Measurements from ENCODE around the gene TPRG1. TPM values are rescaled to one million over a fixed set of nuclear protein-coding genes. Genes with fewer than 3 reads are reported as not detected.

Gene TPRG1
- total RNA-seq, 1 donor from 2014 or later, result 29.7 TPM

- no peak overlapping the region for H3K4me3 Mint-ChIP-seq
Observed at GRCh38 chr3:189225431-189225830, 53.7 kb downstream of the TPRG1 start.

GRCh38 chr3:189227249-189227648 lies 55.5 kb downstream of the TPRG1 start:
- H3K4me1 Mint-ChIP-seq, result peaks cover 2% of the 10 kb centered on the region
- no peaks in the 10 kb centered on the region for H3K9me3 Mint-ChIP-seq
- no peaks in the 10 kb centered on the region for H3K36me3 Mint-ChIP-seq (ENCODE audit: low read depth)
- H3K4me3 Mint-ChIP-seq, result no peak overlapping the region
- H3K27ac Mint-ChIP-seq, result no peak overlapping the region
- intact Hi-C loops (cut with micrococcal nuclease), result no loop called here
- H3K27me3 Mint-ChIP-seq, result peaks cover 20% of the 10 kb centered on the region
- no peak for DNase-seq

More at GRCh38 chr3:189225431-189225830, 53.7 kb downstream of the TPRG1 start:
- Mint-ChIP-seq H3K4me1 (peaks cover 2% of the 10 kb centered on the region), H3K27me3 (peaks cover 15% of the 10 kb centered on the region), H3K9me3 (no peaks in the 10 kb centered on the region), H3K27ac (no peak overlapping the region), H3K36me3 (ENCODE audit: low read depth) (no peaks in the 10 kb centered on the region)
- no peak for DNase-seq
- intact Hi-C loops (cut with micrococcal nuclease), result no loop called here

GRCh38 chr3:189229196-189229828 lies 57.5 kb downstream of the TPRG1 start:
- H3K9me3 Mint-ChIP-seq, result no peaks in the 10 kb centered on the region
- peaks cover 2% of the 10 kb centered on the region for H3K4me1 Mint-ChIP-seq
- no peak overlapping the region for H3K4me3 Mint-ChIP-seq

GRCh38 chr3:189232790-189233189 lies 61.0 kb downstream of the TPRG1 start:
- Mint-ChIP-seq H3K4me1 (peaks cover 13% of the 10 kb centered on the region), H3K27me3 (peaks cover 13% of the 10 kb centered on the region), H3K9me3 (peaks cover 3% of the 10 kb centered on the region), H3K27ac (no peak overlapping the region), H3K36me3 (ENCODE audit: low read depth) (no peaks in the 10 kb centered on the region), H3K4me3 (no peak overlapping the region)
- no peak for DNase-seq
- intact Hi-C loops (cut with micrococcal nuclease), result no loop called here

More at GRCh38 chr3:189229196-189229828, 57.5 kb downstream of the TPRG1 start:
- Mint-ChIP-seq H3K27me3 (peaks cover 18% of the 10 kb centered on the region), H3K27ac (no peak overlapping the region), H3K36me3 (ENCODE audit: low read depth) (no peaks in the 10 kb centered on the region)
- no peak for DNase-seq
- intact Hi-C loops (cut with micrococcal nuclease), result no loop called here

- H3K9me3 Mint-ChIP-seq, result peaks cover 3% of the 10 kb centered on the region
- no peak overlapping the region for H3K27ac Mint-ChIP-seq
- H3K27me3 Mint-ChIP-seq, result peaks cover 13% of the 10 kb centered on the region
- no peak for DNase-seq
- H3K36me3 Mint-ChIP-seq (ENCODE audit: low read depth), result no peaks in the 10 kb centered on the region
- peaks cover 13% of the 10 kb centered on the region for H3K4me1 Mint-ChIP-seq
- no peak overlapping the region for H3K4me3 Mint-ChIP-seq
- intact Hi-C loops (cut with micrococcal nuclease), result no loop called here
Observed at GRCh38 chr3:189233225-189233858, 61.6 kb downstream of the TPRG1 start.

- intact Hi-C loops (cut with micrococcal nuclease), result loop anchor here (5.0 kb wide), 2 partner anchors 103 to 337 kb away; no protein-coding TSS in a partner anchor
- Mint-ChIP-seq H3K27ac (no peak overlapping the region), H3K36me3 (ENCODE audit: low read depth) (no peaks in the 10 kb centered on the region), H3K4me1 (peaks cover 10% of the 10 kb centered on the region), H3K4me3 (no peak overlapping the region), H3K27me3 (peaks cover 6% of the 10 kb centered on the region), H3K9me3 (peaks cover 9% of the 10 kb centered on the region)
- DNase-seq, result no peak
Observed at GRCh38 chr3:189235214-189235613, 63.4 kb downstream of the TPRG1 start.

GRCh38 chr3:189236352-189236751 lies 64.6 kb downstream of the TPRG1 start:
- intact Hi-C loops (cut with micrococcal nuclease), result loop anchor here (1.0 to 5.0 kb wide), 3 partner anchors 88 to 336 kb away; no protein-coding TSS in a partner anchor
- Mint-ChIP-seq H3K4me3 (no peak overlapping the region), H3K4me1 (peaks cover 10% of the 10 kb centered on the region), H3K9me3 (peaks cover 10% of the 10 kb centered on the region), H3K27ac (peak overlapping the region; percentile 5), H3K36me3 (ENCODE audit: low read depth) (no peaks in the 10 kb centered on the region), H3K27me3 (no peaks in the 10 kb centered on the region)
- DNase-seq, result no peak

GRCh38 chr3:189237526-189237925 lies 65.8 kb downstream of the TPRG1 start:
- H3K27me3 Mint-ChIP-seq, result no peaks in the 10 kb centered on the region
- H3K27ac Mint-ChIP-seq, result no peak overlapping the region
- no peak overlapping the region for H3K4me3 Mint-ChIP-seq
- H3K4me1 Mint-ChIP-seq, result peaks cover 10% of the 10 kb centered on the region
- H3K36me3 Mint-ChIP-seq (ENCODE audit: low read depth), result no peaks in the 10 kb centered on the region
- H3K9me3 Mint-ChIP-seq, result peaks cover 14% of the 10 kb centered on the region
- intact Hi-C loops (cut with micrococcal nuclease), result loop anchor here (5.0 kb wide), 2 partner anchors 105 to 335 kb away; no protein-coding TSS in a partner anchor
- DNase-seq, result peak; percentile 34

GRCh38 chr3:189238071-189238470 lies 66.3 kb downstream of the TPRG1 start:
- H3K4me1 Mint-ChIP-seq, result peaks cover 10% of the 10 kb centered on the region
- DNase-seq, result peak; percentile 10
- peaks cover 16% of the 10 kb centered on the region for H3K9me3 Mint-ChIP-seq
- no peaks in the 10 kb centered on the region for H3K27me3 Mint-ChIP-seq
- H3K4me3 Mint-ChIP-seq, result no peak overlapping the region
- H3K27ac Mint-ChIP-seq, result no peak overlapping the region
- no peaks in the 10 kb centered on the region for H3K36me3 Mint-ChIP-seq (ENCODE audit: low read depth)
- intact Hi-C loops (cut with micrococcal nuclease), result loop anchor here (5.0 kb wide), 2 partner anchors 106 to 334 kb away; no protein-coding TSS in a partner anchor

- intact Hi-C loops (cut with micrococcal nuclease), result loop anchor here (5.0 kb wide), 2 partner anchors 107 to 333 kb away; no protein-coding TSS in a partner anchor
- H3K9me3 Mint-ChIP-seq, result peaks cover 25% of the 10 kb centered on the region
- H3K4me1 Mint-ChIP-seq, result peaks cover 10% of the 10 kb centered on the region
- H3K27me3 Mint-ChIP-seq, result no peaks in the 10 kb centered on the region
- H3K36me3 Mint-ChIP-seq (ENCODE audit: low read depth), result no peaks in the 10 kb centered on the region
- H3K4me3 Mint-ChIP-seq, result no peak overlapping the region
- no peak overlapping the region for H3K27ac Mint-ChIP-seq
- DNase-seq, result peak; percentile 24
Observed at GRCh38 chr3:189239616-189240015, 67.8 kb downstream of the TPRG1 start.

GRCh38 chr3:189249987-189250386 lies 78.2 kb downstream of the TPRG1 start:
- peak; percentile 30 for DNase-seq
- H3K4me3 Mint-ChIP-seq, result no peak overlapping the region
- H3K9me3 Mint-ChIP-seq, result peaks cover 18% of the 10 kb centered on the region
- H3K36me3 Mint-ChIP-seq (ENCODE audit: low read depth), result no peaks in the 10 kb centered on the region
- intact Hi-C loops (cut with micrococcal nuclease), result no loop called here
- peaks cover 2% of the 10 kb centered on the region for H3K4me1 Mint-ChIP-seq
- no peak overlapping the region for H3K27ac Mint-ChIP-seq
- H3K27me3 Mint-ChIP-seq, result peaks cover 8% of the 10 kb centered on the region

- H3K4me1 Mint-ChIP-seq, result no peaks in the 10 kb centered on the region
- no peaks in the 10 kb centered on the region for H3K36me3 Mint-ChIP-seq (ENCODE audit: low read depth)
- H3K27me3 Mint-ChIP-seq, result peaks cover 16% of the 10 kb centered on the region
- H3K4me3 Mint-ChIP-seq, result no peak overlapping the region
- intact Hi-C loops (cut with micrococcal nuclease), result no loop called here
- no peak overlapping the region for H3K27ac Mint-ChIP-seq
- no peak for DNase-seq
- peaks cover 22% of the 10 kb centered on the region for H3K9me3 Mint-ChIP-seq
Observed at GRCh38 chr3:189258261-189258660, 86.5 kb downstream of the TPRG1 start.

GRCh38 chr3:189260556-189261493 lies 89.1 kb downstream of the TPRG1 start:
- Mint-ChIP-seq H3K27ac (no peak overlapping the region), H3K27me3 (peaks cover 6% of the 10 kb centered on the region), H3K4me1 (no peaks in the 10 kb centered on the region), H3K9me3 (peaks cover 4% of the 10 kb centered on the region), H3K4me3 (no peak overlapping the region), H3K36me3 (ENCODE audit: low read depth) (no peaks in the 10 kb centered on the region)
- DNase-seq, result no peak
- intact Hi-C loops (cut with micrococcal nuclease), result loop anchor here (10.0 kb wide), 1 partner anchor 924 kb away; no protein-coding TSS in a partner anchor
